GM21576 (cell line): Measurements from ENCODE around the gene TRIM39.
A peak's percentile ranks its signal among the peaks of the same experiment; 100 is the strongest.

Source experiments
- ATAC-seq: cut with Tn5 transposase; IDR thresholded peaks from one replicate; pipeline ENCODE4 v1.9.1; 2021; ENCODE audit warnings: mild to moderate bottlenecking, moderate library complexity; ENCODE audit not compliant: unreplicated experiment

TRIM39 gene

DNA sequence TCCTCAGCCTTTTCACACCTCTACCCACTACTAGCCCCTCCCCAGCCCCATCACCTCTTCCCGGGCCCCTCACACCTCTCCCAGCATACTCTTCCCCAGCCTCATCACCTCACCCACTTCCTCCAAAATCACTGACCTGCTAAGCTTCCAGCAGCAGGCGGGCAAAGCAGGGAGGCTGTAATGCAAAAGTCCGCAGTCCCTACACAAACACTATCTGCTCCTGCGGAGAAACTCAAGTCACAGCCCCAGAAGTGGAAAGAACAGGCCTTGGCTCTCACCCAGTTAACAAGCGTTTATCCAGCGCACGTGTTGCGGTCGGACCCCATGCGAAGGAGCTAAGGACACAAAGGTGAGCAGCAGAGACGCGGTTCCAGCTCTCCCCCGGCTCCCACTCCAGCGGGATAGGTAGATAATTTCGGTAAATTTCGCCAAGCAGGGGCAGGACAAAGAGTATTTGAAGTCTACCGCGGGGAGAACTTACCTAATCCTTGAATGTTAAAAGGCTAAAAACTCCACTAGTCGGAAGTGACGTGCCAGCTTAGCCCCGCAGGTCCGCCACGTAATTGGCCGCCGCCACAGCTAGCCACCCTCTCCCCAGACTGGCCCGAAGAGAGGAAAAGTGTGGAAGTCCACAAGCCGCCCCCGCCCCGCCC is 728 bp upstream of the TRIM39 start:
- peak; percentile 36 for ATAC-seq

DNA sequence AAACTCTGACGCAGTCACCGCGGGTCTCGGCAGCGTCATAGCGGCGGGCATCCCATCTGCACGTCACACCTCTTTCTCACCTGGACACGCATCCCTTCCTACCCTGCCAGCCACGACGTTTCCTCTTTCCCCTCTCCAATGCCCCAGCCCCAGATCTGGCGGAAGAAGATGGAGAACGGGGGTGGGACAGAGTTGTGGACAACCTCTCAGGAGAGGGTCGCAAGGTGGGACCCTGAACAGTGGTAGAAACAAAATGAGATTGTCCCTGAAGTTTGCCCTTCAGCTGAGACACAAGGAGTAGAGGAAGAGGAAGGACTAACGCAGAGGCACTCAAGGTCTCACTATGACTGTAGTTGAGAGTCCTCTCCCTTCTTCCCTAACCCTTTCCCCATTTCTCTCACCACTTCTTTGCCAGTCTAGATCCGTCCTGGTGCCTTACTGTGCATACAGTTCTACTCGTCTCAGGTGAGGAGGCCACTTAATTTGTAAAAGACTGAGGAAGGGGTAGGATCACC is 562 bp downstream of the TRIM39 start:
- peak; percentile 3 for ATAC-seq

GRCh38 chr6:30328397-30328796 is 1.7 kb downstream of the TRIM39 start:
- ATAC-seq: no peak

DNA sequence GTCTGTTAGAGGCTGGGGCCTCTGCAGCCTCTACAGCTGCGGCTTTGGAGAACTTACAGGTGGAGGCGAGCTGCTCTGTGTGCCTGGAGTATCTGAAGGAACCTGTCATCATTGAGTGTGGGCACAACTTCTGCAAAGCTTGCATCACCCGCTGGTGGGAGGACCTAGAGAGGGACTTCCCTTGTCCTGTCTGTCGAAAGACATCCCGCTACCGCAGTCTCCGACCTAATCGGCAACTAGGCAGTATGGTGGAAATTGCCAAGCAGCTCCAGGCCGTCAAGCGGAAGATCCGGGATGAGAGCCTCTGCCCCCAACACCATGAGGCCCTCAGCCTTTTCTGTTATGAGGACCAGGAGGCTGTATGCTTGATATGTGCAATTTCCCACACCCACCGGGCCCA is 2.6 kb downstream of the TRIM39 start:
- ATAC-seq: no peak

DNA sequence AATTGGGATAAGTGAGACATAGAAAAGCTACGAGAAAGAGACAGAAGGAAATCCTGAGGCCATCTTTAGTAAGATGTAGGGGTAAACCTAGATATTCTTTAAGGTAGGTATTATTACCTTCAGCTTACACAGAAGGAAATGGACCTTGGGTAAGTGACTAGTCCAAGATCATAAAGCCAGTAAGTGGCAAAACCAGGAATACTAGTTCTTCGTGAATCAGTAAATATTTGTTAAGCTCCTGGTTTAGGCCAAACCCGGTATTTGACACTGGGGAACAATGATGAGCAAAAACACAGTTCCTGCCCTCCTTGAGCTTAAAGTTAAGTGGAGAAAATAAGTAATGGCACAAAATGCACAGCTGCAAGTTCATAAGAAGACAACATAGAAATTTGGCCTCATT is 5.3 kb downstream of the TRIM39 start:
- no peak for ATAC-seq

DNA sequence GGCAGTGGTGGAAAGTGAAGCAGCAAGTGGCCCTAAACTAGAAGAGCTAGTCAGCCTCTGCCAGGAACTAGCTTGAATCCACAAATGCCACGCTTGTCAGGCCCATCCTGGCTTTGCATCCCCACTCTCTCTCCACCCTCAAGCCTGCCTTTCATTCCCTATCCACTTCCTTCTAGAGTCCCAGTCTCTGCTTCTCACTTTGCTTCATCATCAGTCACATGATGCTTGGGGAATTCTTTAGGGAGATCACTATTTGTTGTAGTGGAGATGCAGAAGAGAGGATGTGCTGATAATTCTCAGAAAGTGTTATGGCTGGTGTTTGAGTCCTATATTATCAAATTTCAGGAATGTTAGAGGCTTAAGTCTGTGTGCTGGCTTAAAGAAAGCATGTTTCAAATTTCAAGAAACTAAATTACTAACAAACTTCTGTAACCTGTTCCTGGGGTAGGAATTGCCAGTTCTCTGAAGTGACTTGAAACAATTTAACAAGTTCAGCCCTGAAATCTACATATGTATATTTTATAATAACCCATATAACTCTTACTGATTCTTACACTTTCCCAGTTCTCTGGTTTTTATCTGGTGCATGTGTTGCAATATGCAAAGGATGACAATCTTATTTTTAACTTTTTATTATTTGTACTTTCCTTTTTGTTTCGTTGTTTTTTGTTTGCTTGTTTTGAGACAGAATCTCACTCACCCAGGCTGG is 7.5 kb downstream of the TRIM39 start:
- no peak for ATAC-seq

GRCh38 chr6:30340589-30341054 is 13.9 kb downstream of the TRIM39 start:
- no peak for ATAC-seq

- ATAC-seq: no peak
Measured at GRCh38 chr6:30341218-30341617, 14.5 kb downstream of the TRIM39 start.

GRCh38 chr6:30341728-30342127 is 15.0 kb downstream of the TRIM39 start:
- ATAC-seq: no peak

DNA sequence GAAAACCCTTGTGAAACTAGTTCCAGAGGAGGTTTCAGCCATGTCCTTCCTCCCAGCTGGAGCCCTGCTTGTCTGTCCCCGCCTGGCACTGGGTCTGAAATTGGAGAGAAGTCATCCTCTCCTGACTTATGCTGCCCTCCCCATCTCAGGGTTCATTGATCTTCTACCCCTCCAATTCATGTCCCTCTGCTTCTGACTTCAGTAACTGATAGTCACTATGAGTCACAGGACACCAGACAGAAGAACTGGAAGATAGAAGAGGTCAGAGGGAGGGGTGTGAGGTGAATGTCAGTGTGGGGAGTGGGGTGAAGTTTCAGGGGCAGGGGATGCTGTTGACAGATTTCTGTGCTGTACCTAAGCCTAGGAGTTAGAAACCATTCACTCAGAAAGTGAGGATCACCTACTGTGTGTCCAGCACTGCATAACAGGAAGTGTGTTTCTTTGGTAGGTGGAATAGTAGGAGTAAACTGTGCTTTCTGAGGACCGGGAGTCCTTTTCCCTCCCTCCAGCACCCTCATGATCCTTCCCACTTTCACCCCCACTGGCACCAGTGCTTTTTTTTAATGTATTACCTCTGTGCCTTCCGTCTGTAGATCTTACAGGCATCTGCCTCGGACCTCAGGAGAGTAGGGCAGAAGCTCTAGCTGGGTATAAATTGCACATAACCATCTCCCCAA is 17.6 kb downstream of the TRIM39 start:
- ATAC-seq: no peak

DNA sequence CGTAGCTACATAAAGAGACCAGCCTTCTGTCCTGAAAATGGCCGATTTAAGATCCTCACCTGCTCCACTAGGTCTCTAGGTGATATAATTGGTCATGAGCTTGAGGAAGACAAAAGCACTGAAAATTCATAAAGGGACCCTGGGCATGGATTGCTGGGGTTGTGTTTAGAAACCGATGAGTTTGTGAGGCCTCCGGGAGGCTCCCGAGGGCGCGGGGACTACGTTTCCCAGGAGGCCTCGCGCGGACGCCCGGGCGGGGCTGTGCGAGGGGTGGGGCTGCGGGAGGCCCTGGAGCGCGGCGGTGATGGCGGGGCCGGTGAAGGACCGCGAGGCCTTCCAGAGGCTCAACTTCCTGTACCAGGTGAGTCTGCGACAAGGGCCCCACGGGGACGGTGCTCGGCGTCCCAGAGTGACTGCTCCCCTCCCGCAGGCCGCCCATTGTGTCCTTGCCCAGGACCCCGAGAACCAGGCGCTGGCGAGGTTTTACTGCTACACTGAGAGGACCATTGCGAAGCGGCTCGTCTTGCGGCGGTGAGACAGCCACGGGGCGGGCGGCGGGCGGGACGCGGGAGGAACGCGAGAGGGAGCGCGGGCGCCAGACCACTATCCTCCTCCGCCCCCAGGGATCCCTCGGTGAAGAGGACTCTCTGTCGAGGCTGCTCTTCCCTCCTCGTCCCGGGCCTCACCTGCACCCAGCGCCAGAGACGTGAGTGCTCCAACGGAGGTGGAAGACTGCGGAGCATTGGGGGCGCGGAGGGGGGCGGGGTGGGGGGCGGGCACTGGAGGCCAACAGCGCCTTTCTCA is 18.3 kb downstream of the TRIM39 start, which contains the start of gene RPP21:
Gene RPP21 (plus strand): TSS at position 289 of the 804 bp plus-strand sequence. CDS start 16 bp downstream, at position 305.
- peak; percentile 92 for ATAC-seq

DNA sequence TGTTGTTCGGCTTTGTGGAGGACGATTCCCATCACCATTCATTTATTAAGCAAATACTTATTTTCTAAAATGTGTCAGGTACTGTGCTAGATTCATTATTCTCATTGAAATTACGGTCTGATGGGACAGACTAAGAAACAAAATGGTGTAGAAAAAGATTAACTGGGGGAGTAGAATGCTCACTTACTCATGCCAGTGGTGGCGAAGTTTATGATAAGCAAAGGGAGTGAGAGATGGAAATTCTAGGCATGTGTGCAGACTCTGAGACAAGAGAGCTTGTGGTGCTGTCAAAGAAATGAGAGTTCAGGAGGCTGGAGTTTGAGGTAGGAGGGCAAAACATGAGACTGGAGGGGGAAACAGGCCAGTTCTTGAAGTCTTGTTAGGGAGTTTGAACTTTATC is 19.1 kb downstream of the TRIM39 start:
- no peak for ATAC-seq

- ATAC-seq: no peak
Measured at GRCh38 chr6:30348957-30349356, 22.2 kb downstream of the TRIM39 start.

GRCh38 chr6:30349421-30350177 is 22.9 kb downstream of the TRIM39 start:
- no peak for ATAC-seq

GRCh38 chr6:30350524-30350923 is 23.8 kb downstream of the TRIM39 start:
- no peak for ATAC-seq

GRCh38 chr6:30352550-30352949 is 25.8 kb downstream of the TRIM39 start:
- no peak for ATAC-seq

DNA sequence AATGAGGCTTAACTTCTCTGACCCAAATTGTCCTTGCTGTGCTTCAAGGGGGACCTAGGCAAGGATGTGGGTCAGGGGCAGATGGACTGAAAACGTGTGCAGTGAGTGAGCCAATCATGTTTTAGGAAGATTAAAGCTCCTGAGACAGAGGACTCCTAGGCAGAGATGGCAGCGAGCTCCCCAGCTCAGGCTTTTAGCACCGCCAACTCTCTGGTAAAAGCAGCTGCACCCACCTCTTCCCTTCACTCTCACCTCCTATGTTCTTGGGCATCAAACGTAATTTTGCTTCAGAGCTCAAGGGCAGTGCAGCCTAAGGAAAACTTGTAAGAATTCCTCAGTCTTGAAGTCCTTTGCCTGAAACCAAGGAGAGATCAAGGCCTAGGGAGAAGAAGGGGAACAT is 28.6 kb downstream of the TRIM39 start:
- ATAC-seq: no peak

- ATAC-seq: no peak
Measured at GRCh38 chr6:30356536-30356935, 29.8 kb downstream of the TRIM39 start.

DNA sequence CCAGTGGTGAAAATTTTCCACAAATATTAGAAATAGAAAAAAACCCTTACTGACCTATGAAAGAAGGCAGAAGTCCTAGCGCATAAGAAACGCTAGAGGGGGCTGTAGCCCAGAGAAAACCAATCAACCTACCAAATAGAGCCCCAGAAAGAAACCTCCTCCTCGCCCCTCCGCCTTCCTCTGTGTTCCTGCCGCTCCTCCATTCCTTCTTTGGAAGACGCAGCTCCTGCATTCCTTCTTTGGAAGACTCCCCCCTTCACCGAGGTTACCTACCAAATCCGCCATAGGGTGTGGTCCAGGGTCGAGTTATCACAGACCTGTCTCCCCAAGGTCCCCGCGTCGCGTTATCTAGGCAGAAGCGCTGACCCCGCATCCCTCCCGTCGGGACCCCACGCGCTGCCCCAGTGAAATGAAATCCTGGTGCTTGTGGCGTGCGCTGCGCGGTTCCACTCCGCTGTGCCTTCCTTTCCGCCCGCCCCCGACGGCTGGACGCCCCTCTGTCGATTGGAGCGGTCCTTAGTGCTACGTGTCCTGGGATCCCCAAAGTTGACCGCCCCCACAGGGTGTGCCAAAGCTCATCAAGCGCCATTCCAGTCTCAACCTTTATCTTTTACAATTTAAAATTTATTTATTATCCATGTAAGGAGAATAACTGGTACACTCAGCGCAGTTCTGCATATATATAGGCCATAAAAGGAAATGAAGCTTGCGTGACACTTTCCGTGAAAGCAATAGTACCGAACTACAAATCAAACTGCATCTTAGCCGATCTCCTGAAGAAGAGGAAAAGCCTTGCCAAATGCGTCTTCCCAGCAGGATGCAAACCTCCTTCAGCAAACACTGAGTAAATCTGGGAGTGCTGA is 31.2 kb downstream of the TRIM39 start:
- no peak for ATAC-seq
